Gastrocnemius medialis (tissue), 4 donors: ENCODE results near the gene CDH20. TPM values are rescaled to one million over a fixed set of nuclear protein-coding genes. Genes with fewer than 3 reads are reported as not detected.

ENCODE experiments used
- ATAC-seq, 2 donors: fragments of 150-250 bp; one replicate each; pipeline ENCODE4 v1.9.1; 2016
- DNase-seq, 2 donors: peaks; one replicate each; pipeline ENCODE4 v3.0.0-alpha.2; 2019
- H3K27ac ChIP-seq, 4 donors: fragments of 200-600 bp; sonication (generic); 1 replicate in 1 of 4; 2 replicates in 3 of 4; pipeline ENCODE4 v1.5.1; 2016 to 2018; ENCODE audit warnings: mild to moderate bottlenecking in 2 of 4, moderate library complexity in 1 of 4
- H3K27me3 ChIP-seq, 3 donors: fragments of 200-600 bp; sonication (generic) in 2 of 3; 1 replicate in 1 of 3; 2 replicates in 2 of 3; pipeline versions ENCODE4 v1.5.1 to v1.6.0; 2016 to 2019; ENCODE audit warnings: mild to moderate bottlenecking in 1 of 3, moderate library complexity in 1 of 3
- H3K36me3 ChIP-seq, 2 donors: fragments of 200-600 bp; sonication (generic) in 1 of 2; one replicate each; pipeline ENCODE4 v1.5.1; 2017 to 2018
- H3K4me1 ChIP-seq, 2 donors: fragments of 200-600 bp; sonication (generic) in 1 of 2; one replicate each; pipeline ENCODE4 v1.5.1; 2016 to 2017; ENCODE audit warnings: mild to moderate bottlenecking in 2 of 2
- H3K4me3 ChIP-seq, 4 donors: fragments of 200-600 bp; sonication (generic) in 3 of 4; 1 replicate in 1 of 4; 2 replicates in 3 of 4; pipeline ENCODE4 v1.5.1; 2016 to 2019; ENCODE audit warnings: mild to moderate bottlenecking in 2 of 4
- H3K9me3 ChIP-seq, 3 donors: fragments of 200-600 bp; sonication (generic) in 2 of 3; 1 replicate in 1 of 3; 2 replicates in 2 of 3; pipeline ENCODE4 v1.5.1; 2016 to 2019
- CTCF ChIP-seq, 5 experiments: fragments of 450-650 bp in 3 of 5; fragments of 200-600 bp in 2 of 5; sonication (generic) in 2 of 5; IDR thresholded peaks in 4 of 5; conservative IDR thresholded peaks in 1 of 5; 1 replicate in 4 of 5; 2 replicates in 1 of 5; pipeline ENCODE4 v1.5.1; 2016 to 2019; ENCODE audit warnings: antibody characterized with exemption in 5 of 5, mild to moderate bottlenecking in 3 of 5, moderate library complexity in 3 of 5
- POLR2A ChIP-seq, 2 donors: fragments of 450-650 bp; IDR thresholded peaks; one replicate each; pipeline ENCODE4 v1.6.1; 2017; ENCODE audit warnings: antibody characterized with exemption in 2 of 2, mild to moderate bottlenecking in 2 of 2, moderate library complexity in 2 of 2
- in situ Hi-C, 4 donors: fragments of 200-750 bp; cut with MboI; loops; one replicate each; pipeline versions ENCODE4 v1.15.0 to v1.8.0; 2017; ENCODE audit warnings: low sequenced_read_pairs in 4 of 4
- intact Hi-C: fragments of 100-400 bp; cut with DNase I; formaldehyde crosslinking; loops from one replicate; pipeline ENCODE4 v1.15.1; 2023; ENCODE audit warnings: low total_unique reads
- total RNA-seq, 4 donors: library from RNA; depleted of rRNA; stranded (reverse); fragments of >200 nt; gene quantifications; one replicate each; pipeline versions ENCODE4 v1.1.0 to v1.2.3, GENCODE V29; 2016

CDH20 gene
- total RNA-seq, 4 donors from 2014 or later, result 0.51 to 19.6 (median 3.9) TPM

- Histone ChIP-seq H3K9me3 (no peaks in the 10 kb centered on the region), H3K27ac (no peak overlapping the region), H3K4me3 (no peak overlapping the region), H3K4me1 (no peaks in the 10 kb centered on the region), H3K36me3 (no peaks in the 10 kb centered on the region), H3K27me3 (no peaks in the 10 kb centered on the region)
- DNase-seq (no peak), ATAC-seq (no peak)
- in situ Hi-C loops, result loop anchor here in 1 of 4 donors (25.0 kb wide), 1 partner anchor 89 kb away; the partner anchor contains the start of gene CDH20
- intact Hi-C loops, result no loop called here
- TF ChIP-seq POLR2A (IDR thresholded peaks at IDR 0.05) (no peak), CTCF (IDR thresholded peaks at IDR 0.05 in 4 of 5, conservative IDR thresholded peaks at IDR 0.05 in 1 of 5) (no peak)
Measured at GRCh38 chr18:61426492-61427053, 93.3 kb downstream of the CDH20 start.

GRCh38 chr18:61428266-61428665, 95.0 kb downstream of the CDH20 start:
- Histone ChIP-seq H3K9me3 (no peaks in the 10 kb centered on the region), H3K36me3 (no peaks in the 10 kb centered on the region), H3K27me3 (no peaks in the 10 kb centered on the region), H3K4me1 (no peaks in the 10 kb centered on the region), H3K4me3 (no peak overlapping the region), H3K27ac (no peak overlapping the region)
- intact Hi-C loops (no loop called here), in situ Hi-C loops (loop anchor here in 1 of 4 donors (25.0 kb wide), 1 partner anchor 91 kb away; the partner anchor contains the start of gene CDH20)
- DNase-seq (no peak), ATAC-seq (no peak)
- TF ChIP-seq POLR2A (IDR thresholded peaks at IDR 0.05) (no peak), CTCF (IDR thresholded peaks at IDR 0.05 in 4 of 5, conservative IDR thresholded peaks at IDR 0.05 in 1 of 5) (no peak)

DNA sequence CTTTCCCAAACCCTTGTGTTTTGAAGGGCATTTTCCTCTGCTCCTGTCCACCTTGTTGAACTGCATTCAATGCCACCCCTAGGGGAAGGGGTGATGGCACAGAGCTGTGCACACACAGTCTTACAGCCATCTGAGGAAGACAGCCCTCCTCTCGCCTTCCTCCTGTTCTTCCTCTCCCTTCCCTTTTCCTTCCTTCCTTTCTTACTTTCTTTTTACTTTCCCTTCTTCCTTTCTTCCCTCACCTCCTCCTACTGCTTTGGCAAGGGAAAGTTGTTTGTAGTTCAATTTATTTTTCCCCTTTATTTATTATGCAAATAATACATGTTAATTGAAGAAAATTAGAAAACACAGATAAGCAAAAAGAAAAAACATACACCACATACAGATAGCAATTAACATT, 99.4 kb downstream of the CDH20 start:
- in situ Hi-C loops, result loop anchor here in 1 of 4 donors (25.0 kb wide), 1 partner anchor 95 kb away; the partner anchor contains the start of gene CDH20

DNA sequence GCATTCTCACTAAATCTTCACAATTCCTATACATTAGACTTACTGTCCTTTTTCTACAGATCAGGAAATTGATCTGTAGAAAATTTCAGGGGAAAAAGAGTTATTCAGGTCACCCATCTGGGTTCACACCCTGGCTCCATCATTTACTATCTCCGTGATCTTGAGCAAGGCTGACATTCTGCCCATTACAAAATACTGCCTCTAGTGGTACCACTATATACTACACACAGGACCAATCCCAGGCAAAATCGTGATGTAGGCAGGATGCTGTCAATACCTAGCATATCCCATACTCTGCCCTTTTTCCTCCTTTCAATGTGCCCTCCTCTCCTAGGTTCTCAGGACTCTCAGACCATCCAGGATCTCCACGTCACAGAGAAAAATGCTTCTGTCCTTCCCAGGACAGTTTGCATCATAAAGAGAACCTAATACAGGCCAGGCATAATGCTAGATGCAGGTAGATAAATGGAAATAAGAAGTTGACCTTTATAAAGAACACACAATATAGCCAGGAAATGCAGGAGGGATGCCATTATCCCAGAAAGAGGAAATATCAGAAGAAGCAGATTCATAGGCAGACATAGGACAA, 101.9 kb downstream of the CDH20 start:
- intact Hi-C loops (no loop called here), in situ Hi-C loops (loop anchor here in 1 of 4 donors (25.0 kb wide), 1 partner anchor 98 kb away; the partner anchor contains the start of gene CDH20)
- H3K9me3 ChIP-seq, result no peaks in the 10 kb centered on the region
- H3K4me3 ChIP-seq, result no peak overlapping the region
- H3K36me3 ChIP-seq, result no peaks in the 10 kb centered on the region
- H3K27me3 ChIP-seq, result no peaks in the 10 kb centered on the region
- peak in 1 of 5 experiments; percentile 13 for TF ChIP-seq CTCF (IDR thresholded peaks at IDR 0.05 in 4 of 5, conservative IDR thresholded peaks at IDR 0.05 in 1 of 5)
- TF ChIP-seq POLR2A (IDR thresholded peaks at IDR 0.05), result no peak
- no peak for ATAC-seq
- DNase-seq, result no peak
- H3K27ac ChIP-seq, result no peak overlapping the region
- H3K4me1 ChIP-seq, result no peaks in the 10 kb centered on the region

More for the DNA sequence above, 99.4 kb downstream of the CDH20 start:
- DNase-seq (no peak), ATAC-seq (no peak)
- no peaks in the 10 kb centered on the region for H3K27me3 ChIP-seq
- TF ChIP-seq POLR2A (IDR thresholded peaks at IDR 0.05), result no peak
- no peak for TF ChIP-seq CTCF (IDR thresholded peaks at IDR 0.05 in 4 of 5, conservative IDR thresholded peaks at IDR 0.05 in 1 of 5)
- no peaks in the 10 kb centered on the region for H3K9me3 ChIP-seq
- H3K27ac ChIP-seq, result no peak overlapping the region
- no peaks in the 10 kb centered on the region for H3K36me3 ChIP-seq
- no peaks in the 10 kb centered on the region for H3K4me1 ChIP-seq
- intact Hi-C loops, result no loop called here
- H3K4me3 ChIP-seq, result no peak overlapping the region
